Endodermal cell (in vitro differentiated cells): ENCODE data around the gene SP3. TPM values are rescaled to one million over a fixed set of nuclear protein-coding genes. Genes with fewer than 3 reads are reported as not detected.

Experiments
- DNase-seq: peaks from one replicate; pipeline ENCODE4 v3.0.0-alpha.2; 2017
- H3K27ac ChIP-seq: 2 replicates; pipeline ENCODE4 v1.5.1; 2013; ENCODE audit warnings: mild to moderate bottlenecking, low read depth, low read length, moderate library complexity
- H3K27me3 ChIP-seq: 2 replicates; pipeline ENCODE4 v1.6.1; 2013; ENCODE audit warnings: mild to moderate bottlenecking, low read length, moderate library complexity; ENCODE audit not compliant: insufficient read depth, control insufficient read depth, poor library complexity, severe bottlenecking
- H3K36me3 ChIP-seq: 2 replicates; pipeline ENCODE4 v1.7.0; 2013; ENCODE audit warnings: mild to moderate bottlenecking, low read length, moderate library complexity; ENCODE audit not compliant: control insufficient read depth, insufficient read depth
- H3K4me1 ChIP-seq: one replicate; pipeline ENCODE4 v1.7.0; 2013; ENCODE audit warnings: low read length; ENCODE audit not compliant: control insufficient read depth, insufficient read depth
- H3K4me3 ChIP-seq: 2 replicates; pipeline ENCODE4 v1.5.1; 2013; ENCODE audit warnings: mild to moderate bottlenecking, low read length, moderate library complexity
- H3K9ac ChIP-seq: 2 replicates; pipeline ENCODE4 v1.6.1; 2013; ENCODE audit warnings: mild to moderate bottlenecking, low read length, moderate library complexity; ENCODE audit not compliant: poor library complexity, severe bottlenecking; ENCODE audit errors: extremely low read depth
- H3K9me3 ChIP-seq: 2 replicates; pipeline ENCODE4 v1.6.1; 2013; ENCODE audit warnings: mild to moderate bottlenecking, low read length, moderate library complexity; ENCODE audit not compliant: control insufficient read depth
- H3K27ac Mint-ChIP-seq: 2 replicates; pipeline ENCODE4 v1.8.0; 2020; ENCODE audit warnings: mixed read lengths
- H3K27me3 Mint-ChIP-seq: 2 replicates; pipeline ENCODE4 v1.8.0; 2021; ENCODE audit warnings: mild to moderate bottlenecking, mixed read lengths; ENCODE audit not compliant: insufficient read depth
- H3K36me3 Mint-ChIP-seq: 2 replicates; pipeline ENCODE4 v1.8.0; 2020; ENCODE audit warnings: low read depth, mixed read lengths
- H3K4me1 Mint-ChIP-seq: 2 replicates; pipeline ENCODE4 v1.8.0; 2020; ENCODE audit warnings: mixed read lengths
- H3K4me3 Mint-ChIP-seq: 2 replicates; pipeline ENCODE4 v1.8.0; 2020; ENCODE audit warnings: mild to moderate bottlenecking, moderate library complexity, mixed read lengths
- H3K9me3 Mint-ChIP-seq: 2 replicates; pipeline ENCODE4 v1.8.0; 2020; ENCODE audit warnings: mild to moderate bottlenecking, mixed read lengths
- CTCF ChIP-seq: fragments of 200-600 bp; sonication (generic); conservative IDR thresholded peaks from 2 replicates; pipeline ENCODE4 v1.5.0; 2021; ENCODE audit warnings: antibody characterized with exemption, mild to moderate bottlenecking
- WGBS, 2 experiments: methylation state at CpG; one replicate each; pipeline versions ENCODE4 v1.1.5 to v1.1.7; 2013; ENCODE audit warnings: missing lambda C conversion rate in 2 of 2, mixed read lengths in 1 of 2; ENCODE audit not compliant: insufficient coverage in 1 of 2, insufficient read length in 1 of 2; 5-methylcytosine and 5-hydroxymethylcytosine counted together
- total RNA-seq, 2 donors: library from RNA; stranded (reverse); fragmentation: NEBNext Ultra II Directional in 1 of 2; extraction: Animal tissue kit (Norgen Biotek cat#: 25700) in 1 of 2; gene quantifications; 2 replicates in 1 of 2; 3 replicates in 1 of 2; pipeline ENCODE4 v1.2.1, GENCODE V29; 2021

The SP3 gene
- total RNA-seq, 2 donors from 2014 or later, result 80.2 to 83.7 TPM

GRCh38 chr2:173948842-173949241 is 16.3 kb downstream of the SP3 start:
- Mint-ChIP-seq H3K27me3 (no peaks in the 10 kb centered on the region), H3K9me3 (peaks cover 5% of the 10 kb centered on the region), H3K36me3 (peaks cover 31% of the 10 kb centered on the region), H3K4me1 (peaks cover 8% of the 10 kb centered on the region), H3K27ac (no peak overlapping the region), H3K4me3 (no peak overlapping the region)
- Histone ChIP-seq H3K9me3 (peaks cover 11% of the 10 kb centered on the region), H3K4me1 (no peaks in the 10 kb centered on the region), H3K9ac (no peak overlapping the region), H3K27me3 (no peaks in the 10 kb centered on the region), H3K27ac (no peak overlapping the region), H3K4me3 (no peak overlapping the region), H3K36me3 (peaks cover 61% of the 10 kb centered on the region)
- no peak for DNase-seq
- TF ChIP-seq CTCF, result no peak

GRCh38 chr2:173948198-173948597 is 17.0 kb downstream of the SP3 start:
- H3K27me3 Mint-ChIP-seq, result no peaks in the 10 kb centered on the region
- 100% methylated on average over 1 of the region's 2 CpGs for WGBS, 2 experiments
- Histone ChIP-seq H3K27ac (no peak overlapping the region), H3K36me3 (peaks cover 54% of the 10 kb centered on the region), H3K9ac (no peak overlapping the region), H3K9me3 (peaks cover 9% of the 10 kb centered on the region), H3K27me3 (no peaks in the 10 kb centered on the region), H3K4me1 (no peaks in the 10 kb centered on the region), H3K4me3 (no peak overlapping the region)
- H3K9me3 Mint-ChIP-seq, result peaks cover 5% of the 10 kb centered on the region
- TF ChIP-seq CTCF, result no peak
- peaks cover 8% of the 10 kb centered on the region for H3K4me1 Mint-ChIP-seq
- no peak for DNase-seq
- H3K27ac Mint-ChIP-seq, result no peak overlapping the region
- H3K4me3 Mint-ChIP-seq, result no peak overlapping the region
- H3K36me3 Mint-ChIP-seq, result peaks cover 24% of the 10 kb centered on the region

GRCh38 chr2:173947131-173947530 is 18.0 kb downstream of the SP3 start:
- H3K4me3 ChIP-seq, result no peak overlapping the region
- H3K27me3 ChIP-seq, result no peaks in the 10 kb centered on the region
- 86 to 96% methylated on average over 2 to 3 of the region's 3 CpGs for WGBS, 2 experiments
- DNase-seq, result no peak
- H3K27ac Mint-ChIP-seq, result no peak overlapping the region
- H3K36me3 ChIP-seq, result peaks cover 45% of the 10 kb centered on the region
- no peak overlapping the region for H3K27ac ChIP-seq
- no peak for TF ChIP-seq CTCF
- H3K9me3 Mint-ChIP-seq, result no peaks in the 10 kb centered on the region
- H3K4me3 Mint-ChIP-seq, result no peak overlapping the region
- H3K4me1 Mint-ChIP-seq, result peaks cover 8% of the 10 kb centered on the region
- H3K9ac ChIP-seq, result no peak overlapping the region
- peaks cover 14% of the 10 kb centered on the region for H3K36me3 Mint-ChIP-seq
- no peaks in the 10 kb centered on the region for H3K4me1 ChIP-seq
- no peaks in the 10 kb centered on the region for H3K9me3 ChIP-seq
- H3K27me3 Mint-ChIP-seq, result no peaks in the 10 kb centered on the region
